Mammary epithelial cell (primary cell): ENCODE data around the gene NPAS3.
A peak's percentile ranks its signal among the peaks of the same experiment; 100 is the strongest.

ENCODE experiments used
- CTCF ChIP-seq, 2 donors: IDR thresholded peaks in 1 of 2; conservative IDR thresholded peaks in 1 of 2; 2 replicates each; pipeline ENCODE4 v1.5.1; 2011 to 2012; ENCODE audit warnings: inconsistent platforms in 2 of 2, low read length in 2 of 2, mild to moderate bottlenecking in 2 of 2, control low read depth in 1 of 2, low read depth in 1 of 2; ENCODE audit not compliant: insufficient read depth in 1 of 2; ENCODE audit errors: extremely low read depth in 1 of 2
- EZH2 ChIP-seq: IDR thresholded peaks from 2 replicates; pipeline ENCODE4 v1.6.1; 2012; ENCODE audit warnings: low read length, inconsistent platforms, borderline replicate concordance

- peak; percentile 15 to 20 for TF ChIP-seq CTCF (conservative IDR thresholded peaks at IDR 0.05 in 1 of 2, IDR thresholded peaks at IDR 0.05 in 1 of 2; ENCODE audit: extremely low read depth in 1 of 2, insufficient read depth in 1 of 2, low read depth in 1 of 2, low read length in 2 of 2)
- TF ChIP-seq EZH2 = no peak
These were observed 25.0 kb upstream of the NPAS3 start for GRCh38 chr14:32913725-32914124.
